Hepatocyte (in vitro differentiated cells): ENCODE measurements around the gene ZNF710. TPM values are rescaled to one million over a fixed set of nuclear protein-coding genes. Genes with fewer than 3 reads are reported as not detected.

Experiments used
- DNase-seq: peaks from one replicate; pipeline ENCODE4 v3.0.0-alpha.2; 2016; ENCODE audit warnings: low spot score
- H2AFZ ChIP-seq: fragments of 200-600 bp; sonication (generic); 2 replicates; pipeline ENCODE4 v1.6.0; 2016; ENCODE audit warnings: antibody characterized with exemption, mild to moderate bottlenecking
- H3K27ac ChIP-seq: fragments of 200-600 bp; sonication (generic); 2 replicates; pipeline ENCODE4 v1.5.1; 2016; ENCODE audit warnings: mild to moderate bottlenecking
- H3K27me3 ChIP-seq: fragments of 200-600 bp; sonication (generic); 2 replicates; pipeline ENCODE4 v1.6.1; 2016
- H3K36me3 ChIP-seq: fragments of 200-600 bp; sonication (generic); replicated peaks from 2 replicates; pipeline ENCODE4 v1.5.1; 2016; ENCODE audit warnings: low read depth; ENCODE audit not compliant: insufficient read depth
- H3K4me1 ChIP-seq: fragments of 200-600 bp; sonication (generic); 2 replicates; pipeline ENCODE4 v1.5.1; 2016; ENCODE audit warnings: mild to moderate bottlenecking, moderate library complexity; ENCODE audit not compliant: insufficient read depth
- H3K4me2 ChIP-seq: fragments of 200-600 bp; sonication (generic); 2 replicates; pipeline ENCODE4 v1.6.0; 2016
- H3K4me3 ChIP-seq: fragments of 200-600 bp; sonication (generic); 2 replicates; pipeline ENCODE4 v1.5.1; 2016; ENCODE audit warnings: mild to moderate bottlenecking
- H3K79me2 ChIP-seq: fragments of 200-600 bp; sonication (generic); 2 replicates; pipeline ENCODE4 v1.6.0; 2017; ENCODE audit warnings: mild to moderate bottlenecking
- H3K9me2 ChIP-seq: fragments of 200-600 bp; sonication (generic); replicated peaks from 2 replicates; pipeline ENCODE4 v1.6.0; 2017; ENCODE audit warnings: mild to moderate bottlenecking; ENCODE audit not compliant: insufficient read depth
- H3K9me3 ChIP-seq: fragments of 200-600 bp; sonication (generic); 2 replicates; pipeline ENCODE4 v1.5.1; 2016; ENCODE audit warnings: low read depth, mild to moderate bottlenecking
- H4K20me1 ChIP-seq: fragments of 200-600 bp; sonication (generic); 2 replicates; pipeline ENCODE4 v1.6.0; 2016; ENCODE audit warnings: mild to moderate bottlenecking; ENCODE audit not compliant: insufficient read depth, poor library complexity, severe bottlenecking
- CTCF ChIP-seq: fragments of 200-600 bp; sonication (generic); IDR thresholded peaks from 2 replicates; pipeline ENCODE4 v1.5.1; 2016; ENCODE audit warnings: antibody characterized with exemption, mild to moderate bottlenecking; ENCODE audit not compliant: poor library complexity
- EZH2 ChIP-seq: fragments of 200-600 bp; sonication (generic); IDR thresholded peaks from 2 replicates; pipeline ENCODE4 v1.6.1; 2016; ENCODE audit warnings: antibody characterized with exemption, mild to moderate bottlenecking, borderline replicate concordance
- EZH2phosphoT487 ChIP-seq: fragments of 200-600 bp; sonication (generic); IDR thresholded peaks from one replicate; pipeline ENCODE4 v1.6.1; 2018; ENCODE audit warnings: antibody characterized with exemption, mild to moderate bottlenecking, low read depth, moderate library complexity; ENCODE audit not compliant: unreplicated experiment, severe bottlenecking
- WGBS: methylation state at CpG from one replicate; pipeline ENCODE4 v1.1.6; 2016; ENCODE audit warnings: low lambda C conversion rate; ENCODE audit errors: missing lambda C conversion rate; 5-methylcytosine and 5-hydroxymethylcytosine counted together
- polyA plus RNA-seq: library from polyadenylated mRNA; unstranded; fragments of >200 nt; fragmentation: Nextera tagmentation; extraction: Ambion mirVana; gene quantifications from 2 replicates; pipeline ENCODE4 v1.2.1, GENCODE V29; 2016
- total RNA-seq: library from RNA; depleted of rRNA; stranded (reverse); fragments of >200 nt; gene quantifications from 2 replicates; pipeline ENCODE4 v1.2.3, GENCODE V29; 2014

ZNF710 gene
- total and polyA plus RNA-seq, 2 experiments from 2014 or later: 14.5 to 17.2 TPM

GRCh38 chr15:90047956-90048575 lies 46.9 kb downstream of the ZNF710 start:
- H3K27ac ChIP-seq: no peak overlapping the region
- H3K9me2 ChIP-seq: no peaks in the 10 kb centered on the region
- no peaks in the 10 kb centered on the region for H3K9me3 ChIP-seq
- no peak for DNase-seq
- no peak overlapping the region for H2AFZ ChIP-seq
- H3K4me1 ChIP-seq: no peaks in the 10 kb centered on the region
- H3K79me2 ChIP-seq: peaks cover 77% of the 10 kb centered on the region
- no peak overlapping the region for H3K4me2 ChIP-seq
- peaks cover 5% of the 10 kb centered on the region for H4K20me1 ChIP-seq
- 88% methylated on average over 9 of the region's 9 CpGs for WGBS
- H3K4me3 ChIP-seq: no peak overlapping the region
- no peaks in the 10 kb centered on the region for H3K27me3 ChIP-seq
- no peaks in the 10 kb centered on the region for H3K36me3 ChIP-seq
- TF ChIP-seq EZH2phosphoT487 (no peak), EZH2 (no peak), CTCF (no peak)

GRCh38 chr15:90049030-90049429 lies 47.9 kb downstream of the ZNF710 start:
- TF ChIP-seq EZH2phosphoT487 (no peak), CTCF (no peak), EZH2 (no peak)
- Histone ChIP-seq H4K20me1 (peaks cover 5% of the 10 kb centered on the region), H3K27me3 (no peaks in the 10 kb centered on the region), H3K4me3 (no peak overlapping the region), H3K4me1 (no peaks in the 10 kb centered on the region), H3K4me2 (no peak overlapping the region), H3K9me3 (no peaks in the 10 kb centered on the region), H3K36me3 (no peaks in the 10 kb centered on the region), H3K9me2 (no peaks in the 10 kb centered on the region), H3K27ac (no peak overlapping the region), H3K79me2 (peaks cover 79% of the 10 kb centered on the region), H2AFZ (no peak overlapping the region)
- 96% methylated on average over 5 of the region's 5 CpGs for WGBS
- DNase-seq: no peak

GRCh38 chr15:90049666-90050604 lies 48.8 kb downstream of the ZNF710 start:
- H3K4me2 ChIP-seq: no peak overlapping the region
- peaks cover 5% of the 10 kb centered on the region for H4K20me1 ChIP-seq

More at GRCh38 chr15:90049666-90050604, 48.8 kb downstream of the ZNF710 start:
- WGBS: 89% methylated on average over 22 of the region's 22 CpGs
- H3K4me1 ChIP-seq: peaks cover 8% of the 10 kb centered on the region
- TF ChIP-seq CTCF (no peak), EZH2 (no peak), EZH2phosphoT487 (no peak)
- H3K36me3 ChIP-seq: no peaks in the 10 kb centered on the region
- H3K79me2 ChIP-seq: peaks cover 72% of the 10 kb centered on the region
- H3K9me2 ChIP-seq: no peaks in the 10 kb centered on the region
- DNase-seq: no peak
- H2AFZ ChIP-seq: no peak overlapping the region
- no peak overlapping the region for H3K4me3 ChIP-seq
- H3K27ac ChIP-seq: no peak overlapping the region
- H3K27me3 ChIP-seq: no peaks in the 10 kb centered on the region
- no peaks in the 10 kb centered on the region for H3K9me3 ChIP-seq
